ENCODE measurements around the gene TMEM95.

TMEM95 gene

DNA sequence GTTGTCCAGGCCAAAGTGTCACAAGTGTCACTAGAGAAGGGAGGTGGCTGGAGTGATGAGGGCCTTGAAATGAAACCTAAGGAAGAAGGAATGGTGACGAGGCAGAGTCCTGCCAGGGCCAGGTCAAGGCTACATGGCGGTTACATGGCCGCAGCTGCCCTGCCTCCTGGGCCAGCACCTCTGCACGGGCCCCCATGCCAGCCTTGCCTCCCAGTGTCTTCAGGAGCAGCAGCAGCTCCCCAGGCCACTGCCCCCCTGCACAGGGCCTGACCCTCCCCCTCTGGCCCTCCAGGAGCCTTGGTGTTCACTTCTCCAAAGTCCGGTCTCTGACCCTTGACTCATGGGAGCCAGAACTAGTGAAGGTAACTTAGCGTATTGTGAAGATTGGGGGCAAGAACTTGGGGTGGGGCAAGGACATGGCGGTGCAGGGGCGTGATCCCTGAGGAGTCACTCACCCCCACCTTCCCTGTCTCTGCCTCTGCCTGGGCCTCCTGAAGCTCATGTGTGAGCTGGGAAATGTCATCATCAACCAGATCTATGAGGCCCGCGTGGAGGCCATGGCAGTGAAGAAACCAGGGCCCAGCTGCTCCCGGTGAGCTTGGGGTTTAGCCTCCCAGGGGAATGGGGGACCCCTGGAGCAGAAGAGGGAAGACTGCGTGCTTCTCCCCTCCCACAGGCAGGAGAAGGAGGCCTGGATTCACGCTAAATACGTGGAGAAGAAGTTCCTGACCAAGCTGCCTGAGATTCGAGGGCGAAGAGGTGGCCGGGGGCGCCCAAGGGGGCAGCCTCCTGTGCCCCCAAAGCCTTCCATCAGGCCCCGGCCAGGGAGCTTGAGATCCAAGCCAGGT is 7.1 kb upstream of the TMEM95 start:
- Histone ChIP-seq H3K27me3 (ENCODE audit: control insufficient read depth, insufficient read depth, low read length) (no peaks in the 10 kb centered on the region), H3K9me3 (ENCODE audit: control insufficient read depth, insufficient read depth, low read length) (no peaks in the 10 kb centered on the region), H3K4me1 (ENCODE audit: control insufficient read depth, insufficient read depth, low read length) (peaks cover 3% of the 10 kb centered on the region; the same call in 1 of the 2 replicates), H3K36me3 (ENCODE audit: control insufficient read depth, insufficient read depth, low read length) (no peaks in the 10 kb centered on the region), H3K4me3 (ENCODE audit: low read length) (no peak overlapping the region), H3K27ac (ENCODE audit: low read length) (no peak overlapping the region)
- WGBS (ENCODE audit: insufficient coverage, insufficient read length): no CpG with 5 or more reads among the region's 19 CpGs
- DNase-seq (ENCODE audit: low read depth, low spot score): no peak

DNA sequence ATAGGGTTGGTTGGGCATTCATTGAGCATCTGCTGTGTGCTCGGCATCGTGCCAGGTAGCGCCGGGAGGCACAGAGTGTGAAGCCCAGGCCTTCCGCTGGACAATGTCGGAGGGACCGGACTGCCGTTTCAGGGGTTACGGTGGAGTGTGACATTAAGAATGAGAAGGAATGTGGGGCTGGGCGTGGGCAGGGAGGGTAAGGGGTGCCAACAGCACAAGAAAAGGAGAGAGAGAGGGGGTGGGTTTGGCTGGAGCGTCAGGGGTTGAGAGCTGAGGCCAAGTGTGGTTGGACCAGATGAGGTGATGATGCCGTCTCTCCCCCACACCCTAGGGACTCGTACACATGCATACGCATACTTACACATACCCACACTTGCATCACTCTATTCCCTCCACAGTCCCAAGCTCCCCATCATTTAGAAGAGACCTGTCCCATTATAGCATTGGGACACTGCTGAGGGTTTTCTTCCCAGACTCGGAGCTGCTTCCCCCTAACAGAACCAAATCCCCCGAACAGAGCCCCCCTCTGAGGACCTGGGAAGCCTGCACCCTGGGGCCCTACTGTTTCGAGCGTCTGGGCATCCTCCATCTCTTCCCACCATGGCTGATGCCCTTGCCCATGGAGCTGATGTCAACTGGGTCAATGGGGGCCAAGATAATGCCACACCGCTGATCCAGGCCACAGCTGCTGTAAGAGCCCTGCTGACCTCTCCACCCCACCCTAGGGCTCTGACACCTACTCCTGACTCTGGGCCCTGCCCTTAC is 6.3 kb upstream of the TMEM95 start:
- no peak overlapping the region for H3K27ac ChIP-seq (ENCODE audit: low read length)
- no peaks in the 10 kb centered on the region for H3K9me3 ChIP-seq (ENCODE audit: control insufficient read depth, insufficient read depth, low read length)
- no peaks in the 10 kb centered on the region for H3K27me3 ChIP-seq (ENCODE audit: control insufficient read depth, insufficient read depth, low read length)
- WGBS (ENCODE audit: insufficient coverage, insufficient read length): no CpG with 5 or more reads among the region's 19 CpGs
- no peak for DNase-seq (ENCODE audit: low read depth, low spot score)
- no peaks in the 10 kb centered on the region for H3K36me3 ChIP-seq (ENCODE audit: control insufficient read depth, insufficient read depth, low read length)
- peaks cover 3% of the 10 kb centered on the region; the same call in 1 of the 2 replicates for H3K4me1 ChIP-seq (ENCODE audit: control insufficient read depth, insufficient read depth, low read length)
- H3K4me3 ChIP-seq (ENCODE audit: low read length): no peak overlapping the region

DNA sequence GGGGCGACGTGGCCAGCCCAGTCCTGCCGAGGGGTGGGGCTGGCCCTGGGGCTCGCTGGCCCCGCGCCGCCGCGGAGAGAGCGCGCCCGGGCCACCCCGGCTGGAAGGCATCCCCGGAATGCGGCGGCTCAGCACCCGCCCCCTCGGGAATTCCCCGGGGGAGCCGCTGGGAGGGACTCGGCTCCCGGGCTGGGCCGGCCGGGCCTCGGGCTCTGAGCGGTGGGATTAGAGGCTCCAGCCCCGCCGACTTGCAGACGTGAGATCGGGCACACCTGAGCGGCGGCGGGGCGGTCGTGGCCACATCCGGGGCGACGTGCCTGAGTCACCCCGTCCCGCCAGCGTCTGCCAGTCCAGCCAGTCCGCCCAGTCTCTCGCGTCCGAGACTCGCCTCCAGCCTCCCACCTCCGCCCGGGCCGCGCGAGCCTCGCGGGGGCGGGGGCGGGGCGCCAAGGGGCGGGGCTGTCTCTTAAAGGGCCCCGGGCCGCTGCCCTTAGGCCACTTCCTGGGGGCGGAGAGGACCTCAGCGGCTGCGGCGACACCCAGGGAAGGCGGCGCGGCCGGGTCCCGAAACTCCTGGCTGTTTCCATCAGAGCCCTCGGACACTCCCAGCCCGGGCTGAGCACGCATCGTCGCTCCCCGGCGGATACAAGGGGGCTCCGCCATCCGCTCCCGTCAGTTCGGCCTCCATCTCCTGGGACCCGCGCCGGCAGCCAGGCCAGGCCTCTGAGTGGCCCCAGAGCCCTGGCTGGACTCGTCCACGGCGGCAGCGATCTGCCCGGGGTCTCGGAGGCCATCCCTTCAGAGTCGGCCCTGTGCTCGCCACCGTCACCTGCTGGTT is 3.1 kb upstream of the TMEM95 start, which contains the start of gene KCTD11:
Gene KCTD11 (plus strand): TSS at position 498 of the 838 bp plus-strand sequence.
- no peak for DNase-seq (ENCODE audit: low read depth, low spot score)
- H3K4me3 ChIP-seq (ENCODE audit: low read length): peak within 1 kb of the TSS; percentile 69; the same call in 1 of the 2 replicates
- H3K36me3 ChIP-seq (ENCODE audit: control insufficient read depth, insufficient read depth, low read length): no peaks in the 10 kb centered on the region
- WGBS (ENCODE audit: insufficient coverage, insufficient read length): no CpG with 5 or more reads among the region's 91 CpGs
- H3K9me3 ChIP-seq (ENCODE audit: control insufficient read depth, insufficient read depth, low read length): no peaks in the 10 kb centered on the region
- no peaks in the 10 kb centered on the region for H3K27me3 ChIP-seq (ENCODE audit: control insufficient read depth, insufficient read depth, low read length)
- H3K27ac ChIP-seq (ENCODE audit: low read length): no peak within 1 kb of the TSS
- H3K4me1 ChIP-seq (ENCODE audit: control insufficient read depth, insufficient read depth, low read length): peaks cover 4% of the 10 kb centered on the region; the same call in 1 of the 2 replicates

DNA sequence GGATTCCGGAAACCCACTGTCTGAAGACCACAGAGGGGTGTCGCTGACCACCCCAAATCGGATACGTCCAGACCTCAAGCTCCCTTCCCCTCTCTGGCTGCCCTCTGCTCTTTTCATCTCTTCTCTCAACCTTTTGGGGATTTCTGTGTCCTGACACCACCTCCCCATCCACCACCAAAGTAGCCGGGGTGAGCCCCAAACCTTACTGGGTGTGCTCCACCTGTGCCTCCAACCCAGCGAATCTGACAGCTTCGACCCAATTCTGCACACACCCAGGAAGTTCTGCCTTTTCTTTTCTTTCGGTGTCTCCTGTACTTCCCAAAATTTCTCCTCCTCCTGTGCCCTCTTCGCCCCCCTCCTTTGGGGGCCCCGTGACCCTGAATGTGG is 2.5 kb upstream of the TMEM95 start:
- no peaks in the 10 kb centered on the region for H3K27me3 ChIP-seq (ENCODE audit: control insufficient read depth, insufficient read depth, low read length)
- H3K4me3 ChIP-seq (ENCODE audit: low read length): peak overlapping the region; percentile 69; the same call in 1 of the 2 replicates
- H3K36me3 ChIP-seq (ENCODE audit: control insufficient read depth, insufficient read depth, low read length): no peaks in the 10 kb centered on the region
- H3K4me1 ChIP-seq (ENCODE audit: control insufficient read depth, insufficient read depth, low read length): peaks cover 4% of the 10 kb centered on the region; the same call in 1 of the 2 replicates
- no peak for DNase-seq (ENCODE audit: low read depth, low spot score)
- H3K9me3 ChIP-seq (ENCODE audit: control insufficient read depth, insufficient read depth, low read length): no peaks in the 10 kb centered on the region
- no peak overlapping the region for H3K27ac ChIP-seq (ENCODE audit: low read length)
- WGBS (ENCODE audit: insufficient coverage, insufficient read length): no CpG with 5 or more reads among the region's 10 CpGs

DNA sequence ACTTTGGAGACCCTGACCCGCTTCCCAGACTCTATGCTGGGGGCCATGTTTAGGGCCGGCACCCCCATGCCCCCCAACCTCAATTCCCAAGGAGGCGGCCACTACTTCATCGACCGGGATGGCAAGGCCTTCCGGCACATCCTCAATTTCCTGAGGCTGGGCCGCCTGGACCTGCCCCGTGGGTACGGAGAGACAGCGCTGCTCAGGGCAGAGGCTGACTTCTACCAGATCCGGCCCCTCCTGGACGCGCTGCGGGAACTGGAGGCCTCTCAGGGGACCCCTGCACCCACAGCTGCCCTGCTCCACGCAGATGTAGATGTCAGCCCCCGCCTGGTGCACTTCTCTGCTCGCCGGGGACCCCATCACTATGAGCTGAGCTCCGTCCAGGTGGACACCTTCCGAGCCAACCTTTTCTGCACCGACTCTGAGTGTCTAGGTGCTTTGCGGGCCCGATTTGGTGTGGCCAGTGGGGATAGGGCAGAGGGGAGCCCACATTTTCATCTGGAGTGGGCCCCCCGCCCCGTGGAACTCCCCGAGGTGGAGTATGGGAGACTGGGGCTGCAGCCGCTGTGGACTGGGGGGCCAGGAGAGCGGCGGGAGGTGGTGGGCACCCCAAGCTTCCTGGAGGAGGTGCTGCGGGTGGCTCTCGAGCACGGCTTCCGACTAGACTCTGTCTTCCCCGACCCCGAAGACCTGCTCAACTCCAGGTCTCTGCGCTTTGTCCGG is 1.9 kb upstream of the TMEM95 start:
- peaks cover 4% of the 10 kb centered on the region; the same call in 1 of the 2 replicates for H3K4me1 ChIP-seq (ENCODE audit: control insufficient read depth, insufficient read depth, low read length)
- no peak for DNase-seq (ENCODE audit: low read depth, low spot score)
- H3K36me3 ChIP-seq (ENCODE audit: control insufficient read depth, insufficient read depth, low read length): no peaks in the 10 kb centered on the region
- no peak overlapping the region for H3K27ac ChIP-seq (ENCODE audit: low read length)
- no peaks in the 10 kb centered on the region for H3K27me3 ChIP-seq (ENCODE audit: control insufficient read depth, insufficient read depth, low read length)
- no peak overlapping the region for H3K4me3 ChIP-seq (ENCODE audit: low read length)
- WGBS (ENCODE audit: insufficient coverage, insufficient read length): no CpG with 5 or more reads among the region's 37 CpGs
- H3K9me3 ChIP-seq (ENCODE audit: control insufficient read depth, insufficient read depth, low read length): no peaks in the 10 kb centered on the region

DNA sequence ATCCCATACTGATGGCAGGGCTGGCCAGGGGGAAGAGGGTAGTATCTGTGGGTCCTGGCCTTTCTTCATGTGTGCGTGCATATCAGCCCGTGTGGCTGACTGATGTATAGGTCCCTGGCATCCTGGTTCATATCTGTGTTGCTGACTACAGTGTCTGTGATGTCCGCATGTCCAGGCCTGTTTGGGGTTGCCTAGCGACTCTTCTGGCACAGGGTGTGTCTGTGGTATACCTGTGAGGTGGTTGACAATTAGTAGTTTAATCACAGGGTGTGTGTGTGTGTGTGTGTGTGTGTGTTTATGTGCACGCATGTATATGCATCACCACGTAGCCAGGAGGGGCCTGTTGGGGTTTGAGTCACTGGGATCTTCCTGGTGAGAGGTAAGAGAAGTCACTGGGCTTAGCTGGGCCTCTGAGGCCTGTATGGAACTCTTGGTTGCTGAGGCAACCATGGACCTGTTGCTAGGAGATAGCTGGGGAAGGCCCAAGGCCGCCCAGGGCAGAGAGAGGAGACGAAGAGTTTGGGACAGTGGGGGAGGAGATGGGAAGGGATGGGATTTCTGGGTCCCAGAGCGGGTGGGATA is 603 bp upstream of the TMEM95 start:
- peaks cover 3% of the 10 kb centered on the region; the same call in 1 of the 2 replicates for H3K4me1 ChIP-seq (ENCODE audit: control insufficient read depth, insufficient read depth, low read length)
- H3K9me3 ChIP-seq (ENCODE audit: control insufficient read depth, insufficient read depth, low read length): no peaks in the 10 kb centered on the region
- no peak for DNase-seq (ENCODE audit: low read depth, low spot score)
- no peaks in the 10 kb centered on the region for H3K27me3 ChIP-seq (ENCODE audit: control insufficient read depth, insufficient read depth, low read length)
- H3K36me3 ChIP-seq (ENCODE audit: control insufficient read depth, insufficient read depth, low read length): no peaks in the 10 kb centered on the region
- no peak overlapping the region for H3K27ac ChIP-seq (ENCODE audit: low read length)
- H3K4me3 ChIP-seq (ENCODE audit: low read length): no peak overlapping the region
- WGBS (ENCODE audit: insufficient coverage, insufficient read length): no CpG with 5 or more reads among the region's 9 CpGs

DNA sequence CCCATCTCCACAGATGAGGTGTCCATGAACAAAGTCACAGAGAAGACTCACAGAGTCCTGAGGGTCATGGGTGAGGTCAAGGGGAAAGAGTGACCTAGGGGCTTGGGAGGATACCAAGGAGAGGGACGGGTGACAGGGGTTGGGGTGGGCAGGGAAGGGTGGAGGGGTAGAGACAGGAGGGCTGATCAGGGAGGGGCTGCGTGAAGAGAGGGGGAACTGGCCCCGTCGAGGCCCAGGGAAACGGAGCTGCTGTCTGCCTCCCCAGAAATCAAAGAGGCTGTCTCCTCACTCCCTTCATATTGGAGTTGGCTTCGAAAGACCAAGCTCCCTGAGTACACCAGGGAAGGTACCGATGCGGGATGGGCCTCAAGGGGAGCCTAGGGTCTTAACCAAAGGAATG is 617 bp downstream of the TMEM95 start:
- peaks cover 1% of the 10 kb centered on the region; the same call in 1 of the 2 replicates for H3K4me1 ChIP-seq (ENCODE audit: control insufficient read depth, insufficient read depth, low read length)
- no peaks in the 10 kb centered on the region for H3K27me3 ChIP-seq (ENCODE audit: control insufficient read depth, insufficient read depth, low read length)
- no peak overlapping the region for H3K4me3 ChIP-seq (ENCODE audit: low read length)
- DNase-seq (ENCODE audit: low read depth, low spot score): no peak
- no peak overlapping the region for H3K27ac ChIP-seq (ENCODE audit: low read length)
- no peaks in the 10 kb centered on the region for H3K9me3 ChIP-seq (ENCODE audit: control insufficient read depth, insufficient read depth, low read length)
- H3K36me3 ChIP-seq (ENCODE audit: control insufficient read depth, insufficient read depth, low read length): no peaks in the 10 kb centered on the region
- WGBS (ENCODE audit: insufficient coverage, insufficient read length): no CpG with 5 or more reads among the region's 8 CpGs

DNA sequence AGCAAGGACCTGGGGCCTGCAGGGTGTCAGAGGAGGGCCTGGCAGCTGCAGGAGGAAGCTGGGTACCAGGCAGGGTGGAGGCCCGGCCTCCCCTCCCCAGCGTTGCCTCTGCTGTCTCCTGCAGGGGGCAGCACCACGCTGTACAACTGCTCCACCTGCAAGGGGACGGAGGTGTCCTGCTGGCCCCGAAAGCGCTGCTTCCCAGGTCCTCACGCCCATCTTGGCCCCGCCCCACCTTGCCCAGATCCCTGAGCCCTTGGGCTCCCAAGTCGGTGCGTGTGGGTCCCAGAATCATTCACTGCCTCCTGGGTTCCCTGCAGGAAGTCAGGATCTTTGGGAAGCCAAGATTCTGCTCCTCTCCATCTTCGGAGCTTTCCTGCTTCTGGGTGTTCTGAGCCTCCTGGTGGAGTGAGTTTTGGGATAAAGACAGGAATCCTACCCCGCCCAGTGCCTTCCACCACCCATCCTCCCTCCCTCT is 1.2 kb downstream of the TMEM95 start:
- Histone ChIP-seq H3K9me3 (ENCODE audit: control insufficient read depth, insufficient read depth, low read length) (no peaks in the 10 kb centered on the region), H3K4me1 (ENCODE audit: control insufficient read depth, insufficient read depth, low read length) (peaks cover 1% of the 10 kb centered on the region; the same call in 1 of the 2 replicates), H3K27me3 (ENCODE audit: control insufficient read depth, insufficient read depth, low read length) (no peaks in the 10 kb centered on the region), H3K36me3 (ENCODE audit: control insufficient read depth, insufficient read depth, low read length) (no peaks in the 10 kb centered on the region), H3K4me3 (ENCODE audit: low read length) (no peak overlapping the region), H3K27ac (ENCODE audit: low read length) (no peak overlapping the region)
- WGBS (ENCODE audit: insufficient coverage, insufficient read length): no CpG with 5 or more reads among the region's 12 CpGs
- peak; percentile 87 for DNase-seq (ENCODE audit: low read depth, low spot score)

DNA sequence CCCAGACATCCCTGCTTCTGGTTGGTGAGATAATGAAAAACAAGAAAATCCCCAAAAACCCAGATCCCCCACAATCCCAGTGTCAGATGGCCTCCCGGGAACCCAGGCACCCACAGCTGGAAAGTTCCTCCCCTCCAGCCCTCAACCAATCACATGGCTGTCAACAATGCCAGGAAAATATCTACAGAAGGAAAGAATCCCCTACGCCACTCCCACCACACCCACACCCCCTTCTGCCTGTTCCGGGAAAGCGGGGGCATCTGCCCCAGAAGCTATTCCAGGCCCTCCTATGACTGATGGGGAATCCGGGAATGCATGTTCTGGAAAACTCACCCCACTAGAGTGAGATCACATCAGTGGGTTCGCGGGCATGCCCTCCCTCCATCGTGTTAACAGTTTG is 1.8 kb downstream of the TMEM95 start:
- H3K27me3 ChIP-seq (ENCODE audit: control insufficient read depth, insufficient read depth, low read length): no peaks in the 10 kb centered on the region
- WGBS (ENCODE audit: insufficient coverage, insufficient read length): no CpG with 5 or more reads among the region's 8 CpGs
- H3K36me3 ChIP-seq (ENCODE audit: control insufficient read depth, insufficient read depth, low read length): no peaks in the 10 kb centered on the region
- DNase-seq (ENCODE audit: low read depth, low spot score): no peak
- H3K27ac ChIP-seq (ENCODE audit: low read length): no peak overlapping the region
- peaks cover 1% of the 10 kb centered on the region; the same call in 1 of the 2 replicates for H3K4me1 ChIP-seq (ENCODE audit: control insufficient read depth, insufficient read depth, low read length)
- no peaks in the 10 kb centered on the region for H3K9me3 ChIP-seq (ENCODE audit: control insufficient read depth, insufficient read depth, low read length)
- no peak overlapping the region for H3K4me3 ChIP-seq (ENCODE audit: low read length)

All from iPS DF 6.9 (cell line).